HG03575 (cell line): Measurements from ENCODE around the gene NOXRED1.
A peak's percentile ranks its signal among the peaks of the same experiment; 100 is the strongest.
"Not testable (repeated sequence)": the region's sequence is repeated elsewhere in the genome, so short reads cannot be mapped to it uniquely, and the experiment has no call there.

ENCODE experiments used
- ATAC-seq: cut with Tn5 transposase; IDR thresholded peaks from one replicate; pipeline ENCODE4 v1.9.1; 2021; ENCODE audit not compliant: unreplicated experiment, insufficient number of reproducible peaks, low FRiP score; ENCODE audit errors: extremely low read depth

NOXRED1 gene

GRCh38 chr14:77423423-77423822, at the start of gene NOXRED1:
Gene NOXRED1, minus strand, starts transcription at chr14:77423523. Its CDS starts 634 bp downstream, at chr14:77422889.
- ATAC-seq: no peak

GRCh38 chr14:77470224-77470870, 47.0 kb upstream of the NOXRED1 start:
- ATAC-seq: no peak

- no peak for ATAC-seq
Measured at GRCh38 chr14:77469539-77469938, 46.2 kb upstream of the NOXRED1 start.

- ATAC-seq: no peak
Measured at GRCh38 chr14:77469067-77469505, 45.8 kb upstream of the NOXRED1 start.

GRCh38 chr14:77467801-77468200, 44.5 kb upstream of the NOXRED1 start:
- ATAC-seq: no peak

- ATAC-seq: no peak
Measured at GRCh38 chr14:77459072-77459723, 35.9 kb upstream of the NOXRED1 start.

GRCh38 chr14:77458249-77458950, 35.1 kb upstream of the NOXRED1 start:
- ATAC-seq: no peak

GRCh38 chr14:77457522-77458248, 34.4 kb upstream of the NOXRED1 start, which contains the start of the genes AHSA1 and VIPAS39:
Gene AHSA1, plus strand, starts transcription at chr14:77458093. Its CDS starts 97 bp downstream, at chr14:77458190.
Gene VIPAS39, minus strand, starts transcription at chr14:77457601. Its CDS starts 3,499 bp downstream, at chr14:77454102.
- peak; percentile 80 for ATAC-seq

GRCh38 chr14:77457115-77457521, 33.8 kb upstream of the NOXRED1 start:
- ATAC-seq: no peak

GRCh38 chr14:77455966-77456640, 32.8 kb upstream of the NOXRED1 start:
- ATAC-seq: no peak

- ATAC-seq: no peak
Measured at GRCh38 chr14:77442196-77442595, 18.9 kb upstream of the NOXRED1 start.

- no peak for ATAC-seq
Measured at GRCh38 chr14:77439861-77440260, 16.5 kb upstream of the NOXRED1 start.

GRCh38 chr14:77438596-77438995, 15.3 kb upstream of the NOXRED1 start:
- no peak for ATAC-seq

- ATAC-seq: no peak
Measured at GRCh38 chr14:77436042-77436441, 12.7 kb upstream of the NOXRED1 start.

- no peak for ATAC-seq
Measured at GRCh38 chr14:77426396-77426795, 3.1 kb upstream of the NOXRED1 start.

- no peak for ATAC-seq
Measured at GRCh38 chr14:77424862-77425261, 1.5 kb upstream of the NOXRED1 start.

- ATAC-seq: no peak
Measured at GRCh38 chr14:77421201-77421600, 2.1 kb downstream of the NOXRED1 start.

GRCh38 chr14:77416836-77417235, 6.5 kb downstream of the NOXRED1 start:
- no peak for ATAC-seq

GRCh38 chr14:77416098-77416497, 7.2 kb downstream of the NOXRED1 start:
- ATAC-seq: not testable (repeated sequence)
